ENCODE data around the gene ELK3. TPM values are rescaled to one million over a fixed set of nuclear protein-coding genes. Genes with fewer than 3 reads are reported as not detected.

Gene ELK3
- total and polyA plus RNA-seq, 2 experiments from 2014 or later: 5.5 to 8.3 TPM

GRCh38 chr12:96170328-96170727, 23.8 kb upstream of the ELK3 start:
- Histone ChIP-seq H3K4me1 (ENCODE audit: insufficient read depth) (no peaks in the 10 kb centered on the region), H3K4me3 (no peak overlapping the region), H3K27ac (ENCODE audit: low read depth) (no peak overlapping the region), H3K4me2 (no peak overlapping the region), H3F3A (replicated peaks; ENCODE audit: low read depth) (no peaks in the 10 kb centered on the region), H3K27me3 (ENCODE audit: insufficient read depth) (no peaks in the 10 kb centered on the region), H2AFZ (peak overlapping the region; percentile 57; the same call in 1 of the 2 replicates), H4K20me1 (replicated peaks; ENCODE audit: insufficient read depth) (no peaks in the 10 kb centered on the region), H3K79me2 (replicated peaks; ENCODE audit: insufficient read depth) (no peaks in the 10 kb centered on the region), H3K9me2 (ENCODE audit: insufficient read depth) (no peaks in the 10 kb centered on the region; the same call in 1 of the 2 replicates), H3K36me3 (ENCODE audit: insufficient read depth) (0 out of 2 replicates have a peak, but pooled peaks cover under 1% of the 10 kb centered on the region)
- TF ChIP-seq STAT1 (IDR thresholded peaks at IDR 0.05; ENCODE audit: unreplicated experiment) (no peak), CREB1 (CRISPR knock-in tag; IDR thresholded peaks at IDR 0.05; ENCODE audit: low read depth) (no peak), JUNB (IDR thresholded peaks at IDR 0.05; ENCODE audit: unreplicated experiment) (no peak), CTCF (conservative IDR thresholded peaks at IDR 0.05; ENCODE audit: low read depth in 2 of 2) (no peak), REST (IDR thresholded peaks at IDR 0.05; ENCODE audit: unreplicated experiment) (no peak), ETS1 (IDR thresholded peaks at IDR 0.05) (no peak), ZNF331 (CRISPR knock-in tag; IDR thresholded peaks at IDR 0.05; ENCODE audit: low read depth) (no peak), NANOG (IDR thresholded peaks at IDR 0.05; ENCODE audit: borderline replicate concordance) (no peak), POLR2AphosphoS5 (IDR thresholded peaks at IDR 0.05; ENCODE audit: low read depth) (no peak), EZH2phosphoT487 (IDR thresholded peaks at IDR 0.05; ENCODE audit: unreplicated experiment) (no peak), ZNF462 (CRISPR knock-in tag; IDR thresholded peaks at IDR 0.05) (no peak), ZNF114 (CRISPR knock-in tag; IDR thresholded peaks at IDR 0.05) (no peak), EZH2 (IDR thresholded peaks at IDR 0.05; ENCODE audit: low read depth, unreplicated experiment) (no peak)
- Mint-ChIP-seq H3K4me3 (no peak overlapping the region), H3K4me1 (no peaks in the 10 kb centered on the region), H3K9me3 (no peaks in the 10 kb centered on the region), H3K36me3 (ENCODE audit: low read depth) (no peaks in the 10 kb centered on the region), H3K27ac (no peak overlapping the region), H3K27me3 (ENCODE audit: insufficient read depth, low read depth, poor library complexity) (no peaks in the 10 kb centered on the region)
- DNase-seq (ENCODE audit: low spot score) (no peak), ATAC-seq (no peak)

All from GM23338 (cell line).